Rectal smooth muscle tissue (tissue), 1 donor: ENCODE results near the gene ARPC4.

Experiments used
- H3K27ac ChIP-seq: one replicate; pipeline ENCODE4 v1.7.0; 2013; ENCODE audit warnings: low read depth, low read length, inconsistent platforms
- H3K27me3 ChIP-seq: one replicate; pipeline ENCODE4 v1.7.0; 2013; ENCODE audit warnings: low read length; ENCODE audit not compliant: control insufficient read depth, insufficient read depth
- H3K36me3 ChIP-seq: one replicate; pipeline ENCODE4 v1.7.0; 2013; ENCODE audit warnings: low read length; ENCODE audit not compliant: control insufficient read depth, insufficient read depth
- H3K4me1 ChIP-seq: one replicate; pipeline ENCODE4 v1.7.0; 2013; ENCODE audit warnings: low read length; ENCODE audit not compliant: control insufficient read depth, insufficient read depth
- H3K4me3 ChIP-seq: one replicate; pipeline ENCODE4 v1.7.0; 2013; ENCODE audit warnings: low read length
- H3K9ac ChIP-seq: one replicate; pipeline ENCODE4 v1.7.0; 2013; ENCODE audit warnings: low read length

The ARPC4 gene

DNA sequence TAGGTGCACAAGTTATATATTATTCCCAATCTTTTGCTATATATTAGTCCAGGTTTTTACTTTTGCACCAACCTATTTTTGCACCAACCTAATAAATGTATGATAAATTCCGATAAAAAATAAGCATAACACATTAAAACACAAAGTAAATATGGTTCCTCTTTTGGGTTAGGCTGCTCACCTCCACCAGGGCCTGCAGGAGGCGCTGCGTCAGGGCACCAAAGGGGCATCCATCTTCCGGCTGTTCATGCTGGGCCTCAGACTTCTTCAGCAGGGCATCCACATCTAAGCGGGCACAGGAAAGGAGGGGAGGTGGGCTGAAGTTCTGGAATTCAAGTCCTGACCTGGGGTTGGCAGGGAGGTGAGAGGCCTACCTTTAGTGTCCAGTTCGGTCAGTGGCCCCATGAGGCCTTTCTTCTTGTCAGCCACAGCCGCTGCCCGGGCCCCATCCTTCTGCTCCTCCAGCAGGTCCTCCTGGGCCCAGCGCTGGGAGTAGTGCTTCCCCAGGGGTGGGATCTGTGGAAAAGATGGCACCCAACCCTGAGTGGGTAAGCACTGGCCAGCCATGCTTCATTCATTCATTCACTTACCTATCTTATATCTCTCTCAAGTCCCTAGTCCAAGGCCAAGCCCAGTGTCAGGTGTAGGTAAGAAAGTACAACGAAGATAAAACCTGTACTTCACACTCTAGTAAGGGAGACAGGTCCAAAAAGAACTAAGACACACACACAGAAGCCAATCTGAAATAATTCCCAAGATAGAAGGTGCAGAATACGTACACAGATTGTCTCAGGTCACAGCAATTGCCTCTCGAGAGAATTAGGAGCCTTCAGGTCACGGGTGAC, 5.8 kb upstream of the ARPC4 start:
- H3K9ac ChIP-seq: no peak overlapping the region
- H3K27ac ChIP-seq: no peak overlapping the region
- peaks cover 31% of the 10 kb centered on the region for H3K36me3 ChIP-seq

DNA sequence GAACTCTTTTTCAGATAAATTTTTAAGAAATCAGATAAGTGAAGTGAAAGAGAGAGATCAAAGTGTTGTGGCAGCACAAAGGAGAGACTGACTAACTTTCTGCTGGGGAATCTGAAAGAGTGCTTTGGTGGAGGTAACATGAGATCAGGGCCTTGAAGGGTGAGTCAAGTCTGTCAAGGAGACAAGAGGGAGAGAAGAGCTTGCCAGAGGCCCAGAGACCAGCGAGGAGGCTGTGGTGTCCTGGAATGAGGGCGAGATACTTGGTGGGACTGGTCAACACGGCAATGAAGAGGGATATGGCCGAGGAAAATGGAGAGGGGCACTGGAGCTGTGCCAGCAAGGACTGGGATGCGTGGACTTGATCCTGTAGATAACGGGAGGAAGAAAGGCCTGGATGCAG, 5.2 kb upstream of the ARPC4 start:
- Histone ChIP-seq H3K27me3 (no peaks in the 10 kb centered on the region), H3K27ac (no peak overlapping the region), H3K4me1 (peaks cover 10% of the 10 kb centered on the region), H3K36me3 (peaks cover 27% of the 10 kb centered on the region), H3K4me3 (no peak overlapping the region), H3K9ac (no peak overlapping the region)

More for the DNA sequence above, 5.8 kb upstream of the ARPC4 start:
- Histone ChIP-seq H3K27me3 (no peaks in the 10 kb centered on the region), H3K4me3 (no peak overlapping the region), H3K4me1 (peaks cover 10% of the 10 kb centered on the region)

DNA sequence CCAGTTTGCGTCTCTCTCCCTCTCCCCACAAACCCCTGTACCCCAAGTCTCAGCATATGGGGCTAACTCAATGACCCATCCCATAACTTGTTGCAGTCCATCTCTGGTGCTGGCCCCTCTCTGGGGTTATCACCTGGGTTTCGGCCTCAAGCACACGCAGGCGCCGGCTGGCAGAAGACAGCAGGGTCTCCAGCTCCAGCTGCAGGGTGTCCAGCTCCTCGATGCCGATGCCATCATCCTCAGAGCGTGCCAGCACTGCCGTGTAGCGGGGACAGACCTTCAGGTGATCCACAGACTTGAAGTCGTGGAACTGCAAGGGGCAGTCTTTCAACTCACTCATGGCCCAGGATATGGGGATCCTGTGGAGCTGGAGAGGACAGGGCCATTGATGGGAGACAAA, 1.8 kb upstream of the ARPC4 start:
- H3K4me1 ChIP-seq: peaks cover 20% of the 10 kb centered on the region
- peak overlapping the region; percentile 96 for H3K27ac ChIP-seq
- peak overlapping the region; percentile 3 for H3K4me3 ChIP-seq
- no peaks in the 10 kb centered on the region for H3K27me3 ChIP-seq
- no peak overlapping the region for H3K9ac ChIP-seq
- H3K36me3 ChIP-seq: peaks cover 19% of the 10 kb centered on the region

DNA sequence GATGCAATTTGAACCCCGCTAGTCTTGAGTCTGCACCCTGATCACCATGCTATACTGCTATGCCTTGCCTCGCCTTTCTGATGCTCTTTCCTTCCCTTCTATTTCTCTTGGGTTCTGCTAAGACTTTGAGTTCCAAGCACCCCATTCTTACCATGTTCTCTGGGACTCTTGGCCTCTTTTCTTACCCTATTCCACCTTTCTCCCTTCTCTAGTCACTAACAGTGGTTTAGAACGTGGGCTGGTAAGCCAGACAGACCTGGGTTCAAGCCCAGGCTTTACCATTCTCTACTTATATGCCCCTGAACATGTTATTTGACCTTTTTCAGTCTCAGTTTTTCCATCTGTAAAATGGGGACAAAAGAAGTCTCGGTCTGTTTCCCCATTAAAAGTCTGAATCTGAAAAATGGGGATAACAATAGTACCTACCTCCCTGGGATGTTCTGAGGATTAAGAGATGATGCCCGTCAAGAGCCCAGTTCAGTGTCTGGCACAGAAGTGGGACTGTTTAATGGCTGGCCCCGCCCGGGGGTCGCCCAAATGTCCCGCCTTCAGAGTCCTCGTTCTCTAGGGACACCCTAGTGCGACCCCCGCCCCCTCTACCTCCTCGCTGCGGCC, 985 bp upstream of the ARPC4 start:
- H3K27me3 ChIP-seq: no peaks in the 10 kb centered on the region
- peak overlapping the region; percentile 96 for H3K27ac ChIP-seq
- peak overlapping the region; percentile 90 for H3K4me3 ChIP-seq
- H3K36me3 ChIP-seq: peaks cover 15% of the 10 kb centered on the region
- peaks cover 20% of the 10 kb centered on the region for H3K4me1 ChIP-seq
- H3K9ac ChIP-seq: peak overlapping the region; percentile 6

DNA sequence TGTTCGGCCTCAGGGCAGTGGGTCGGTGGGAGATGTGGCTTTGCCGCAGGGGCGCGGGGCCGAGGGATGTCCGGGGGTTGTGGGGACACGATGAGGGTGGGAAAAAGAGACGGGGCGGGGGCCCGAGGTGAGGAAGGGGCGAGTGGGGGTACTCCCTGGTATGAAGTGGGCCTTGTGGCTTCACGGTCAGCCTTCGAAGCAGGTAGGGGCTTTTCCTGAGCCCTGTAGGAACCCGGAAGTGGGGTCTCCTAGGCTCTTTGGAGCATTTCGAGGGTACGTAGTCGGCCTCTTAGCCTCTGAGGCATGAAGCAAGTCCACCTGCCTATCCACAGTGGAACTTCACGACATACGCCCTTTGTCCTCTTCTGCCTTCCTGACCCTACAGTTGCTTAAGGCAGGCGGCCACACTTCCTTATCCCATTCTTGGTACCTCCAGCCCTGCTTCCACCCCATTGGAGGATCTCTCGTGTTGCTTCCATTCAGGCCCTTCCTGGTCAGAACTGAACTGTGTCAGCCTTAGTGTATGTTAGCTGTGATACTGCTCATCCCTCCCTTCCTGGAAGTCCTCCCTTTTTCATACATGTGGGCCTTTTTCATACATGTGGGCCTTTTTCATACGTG, 389 bp downstream of the ARPC4 start:
- peak overlapping the region; percentile 90 for H3K4me3 ChIP-seq

DNA sequence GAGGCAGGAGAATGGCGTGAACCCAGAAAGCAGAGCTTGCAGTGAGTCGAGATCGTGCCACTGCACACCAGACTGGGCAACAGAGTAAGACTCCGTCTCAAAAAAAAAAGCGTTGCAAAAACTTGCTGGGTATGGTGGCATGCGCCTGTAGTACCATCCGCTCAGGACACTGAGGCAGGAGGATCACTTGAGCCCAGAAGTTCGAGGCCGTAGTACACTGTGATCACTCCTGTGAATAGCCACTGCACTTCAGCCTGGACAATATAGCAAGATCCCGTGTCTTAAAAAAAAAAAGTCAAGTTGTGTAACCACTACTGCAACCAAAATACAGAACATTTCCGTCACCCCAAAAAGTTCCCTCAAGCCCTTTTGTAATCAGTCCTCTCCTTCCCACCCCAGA, 1.5 kb downstream of the ARPC4 start:
- no peak overlapping the region for H3K9ac ChIP-seq
- peaks cover 17% of the 10 kb centered on the region for H3K36me3 ChIP-seq
- no peak overlapping the region for H3K4me3 ChIP-seq
- H3K27ac ChIP-seq: no peak overlapping the region
- H3K4me1 ChIP-seq: peaks cover 20% of the 10 kb centered on the region
- H3K27me3 ChIP-seq: no peaks in the 10 kb centered on the region

More for the DNA sequence above, 389 bp downstream of the ARPC4 start:
- Histone ChIP-seq H3K36me3 (peaks cover 18% of the 10 kb centered on the region), H3K27me3 (no peaks in the 10 kb centered on the region), H3K9ac (peak overlapping the region; percentile 82), H3K27ac (peak overlapping the region; percentile 96), H3K4me1 (peaks cover 20% of the 10 kb centered on the region)

DNA sequence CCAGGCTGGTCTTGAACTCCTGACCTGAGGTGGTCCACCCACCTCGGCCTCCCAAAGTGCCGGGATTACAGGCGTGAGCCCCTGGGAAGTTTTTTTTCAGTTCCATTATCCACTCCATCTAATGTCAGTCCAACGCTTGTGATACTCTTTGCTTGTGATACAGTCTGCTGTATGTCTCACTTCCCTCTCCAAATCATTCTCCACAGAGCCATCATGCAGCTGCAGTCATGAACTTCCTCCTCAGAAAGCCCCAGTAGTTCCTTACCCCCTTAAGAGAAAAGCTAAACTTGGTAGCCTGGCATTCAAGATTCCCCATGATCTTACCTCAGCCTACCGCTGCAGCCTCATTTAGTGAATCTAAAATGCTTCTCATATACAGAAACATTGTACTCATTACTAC, 2.3 kb downstream of the ARPC4 start:
- Histone ChIP-seq H3K36me3 (peaks cover 21% of the 10 kb centered on the region), H3K4me1 (peaks cover 20% of the 10 kb centered on the region), H3K4me3 (no peak overlapping the region), H3K27me3 (no peaks in the 10 kb centered on the region), H3K9ac (no peak overlapping the region), H3K27ac (no peak overlapping the region)

DNA sequence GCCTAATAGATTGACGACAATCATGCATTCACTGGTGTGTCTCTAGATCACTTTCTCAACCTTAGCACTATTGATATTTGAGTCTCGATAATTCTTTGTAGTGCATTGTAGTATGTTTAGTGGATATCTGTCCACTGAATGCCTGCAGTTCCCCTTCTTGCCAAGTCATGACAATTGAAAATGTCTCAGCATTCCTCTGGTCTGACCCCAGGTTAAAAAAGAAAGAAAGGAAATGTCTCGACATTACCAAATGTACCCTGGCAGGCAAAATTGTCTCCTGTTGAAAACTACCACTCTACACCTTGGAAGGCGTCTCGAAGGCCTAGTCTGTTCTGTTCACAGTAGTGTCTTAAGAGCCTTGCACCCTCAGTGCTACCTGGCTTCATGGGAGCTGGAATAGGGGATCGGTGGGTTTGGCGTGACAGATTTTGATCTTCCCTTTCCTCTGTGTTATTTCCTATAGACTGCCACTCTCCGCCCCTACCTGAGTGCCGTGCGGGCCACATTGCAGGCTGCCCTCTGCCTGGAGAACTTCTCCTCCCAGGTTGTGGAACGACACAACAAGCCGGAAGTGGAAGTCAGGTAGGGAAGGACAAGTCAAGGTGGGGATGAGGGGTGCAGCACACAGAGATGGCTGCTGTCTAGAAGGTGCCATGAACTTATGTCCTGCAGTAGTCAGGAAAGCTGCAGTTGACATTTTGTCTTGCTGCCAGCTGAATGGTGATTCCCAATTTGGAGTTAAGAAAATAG, 4.5 kb downstream of the ARPC4 start:
- H3K36me3 ChIP-seq: peaks cover 32% of the 10 kb centered on the region
- no peak overlapping the region for H3K4me3 ChIP-seq
- no peak overlapping the region for H3K27ac ChIP-seq

DNA sequence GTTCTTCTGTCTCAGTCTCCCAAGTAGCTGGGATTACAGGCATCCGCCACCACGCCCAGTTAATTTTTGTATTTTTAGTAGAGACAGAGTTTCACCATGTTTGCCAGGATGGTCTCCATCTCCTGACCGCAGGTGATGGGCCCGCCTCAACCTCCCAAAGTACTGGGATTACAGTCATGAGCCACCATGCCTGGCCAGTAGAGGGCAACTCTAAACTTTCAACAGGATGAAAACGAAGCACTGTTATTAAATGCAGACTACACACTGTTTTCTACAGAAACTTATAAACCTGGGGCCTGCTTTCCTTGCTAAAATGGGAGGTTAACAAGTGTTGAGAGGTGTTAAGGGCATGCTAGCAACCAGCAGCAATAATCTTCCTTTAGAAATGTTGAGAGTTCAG, 7.6 kb downstream of the ARPC4 start:
- Histone ChIP-seq H3K36me3 (peaks cover 54% of the 10 kb centered on the region), H3K9ac (no peak overlapping the region), H3K27me3 (no peaks in the 10 kb centered on the region), H3K4me1 (no peaks in the 10 kb centered on the region), H3K4me3 (no peak overlapping the region), H3K27ac (no peak overlapping the region)

More for the DNA sequence above, 4.5 kb downstream of the ARPC4 start:
- Histone ChIP-seq H3K27me3 (no peaks in the 10 kb centered on the region), H3K9ac (no peak overlapping the region), H3K4me1 (peaks cover 10% of the 10 kb centered on the region)

DNA sequence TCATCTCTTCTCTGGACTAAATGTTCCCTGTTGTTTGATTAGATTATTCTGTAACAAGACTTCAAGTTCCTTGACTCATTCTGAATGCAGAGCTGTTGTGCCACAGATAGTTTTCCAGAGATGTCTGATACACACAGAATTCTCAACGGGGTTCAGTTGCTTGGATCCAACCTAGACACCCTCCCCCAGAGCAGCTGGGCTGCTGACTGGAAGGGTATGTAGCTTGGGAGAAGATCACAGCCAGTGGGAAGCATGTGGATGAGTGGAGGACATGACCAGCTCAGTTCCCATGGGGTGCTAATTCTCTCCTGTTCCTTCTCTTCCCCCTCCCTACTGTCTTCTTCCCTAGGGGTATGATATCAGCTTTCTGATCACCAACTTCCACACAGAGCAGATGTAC, 10.6 kb downstream of the ARPC4 start:
- peaks cover 58% of the 10 kb centered on the region for H3K36me3 ChIP-seq
- no peaks in the 10 kb centered on the region for H3K4me1 ChIP-seq
- no peak overlapping the region for H3K4me3 ChIP-seq
- H3K27ac ChIP-seq: no peak overlapping the region
- no peaks in the 10 kb centered on the region for H3K27me3 ChIP-seq
- H3K9ac ChIP-seq: no peak overlapping the region

DNA sequence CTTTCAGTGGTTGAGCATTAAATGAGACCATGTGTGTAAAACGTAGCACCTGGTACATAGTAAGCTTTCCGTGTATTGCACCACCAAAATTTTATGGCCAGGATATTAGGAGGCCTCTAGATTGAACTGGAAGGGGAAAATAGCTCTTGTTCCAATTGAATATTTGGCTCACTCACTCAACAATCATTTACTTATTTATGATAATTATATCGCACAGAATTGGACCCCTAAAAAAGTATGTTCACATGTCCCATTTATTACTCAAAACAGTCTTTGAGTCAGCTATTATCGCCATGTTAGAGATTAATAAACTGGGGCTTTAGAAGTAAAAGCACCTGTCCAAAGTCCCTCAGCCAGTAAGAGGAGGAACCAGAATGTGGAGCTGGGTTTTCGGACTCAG, 12.1 kb downstream of the ARPC4 start:
- Histone ChIP-seq H3K27ac (no peak overlapping the region), H3K4me3 (no peak overlapping the region), H3K4me1 (no peaks in the 10 kb centered on the region), H3K27me3 (no peaks in the 10 kb centered on the region), H3K9ac (no peak overlapping the region), H3K36me3 (peaks cover 51% of the 10 kb centered on the region)

DNA sequence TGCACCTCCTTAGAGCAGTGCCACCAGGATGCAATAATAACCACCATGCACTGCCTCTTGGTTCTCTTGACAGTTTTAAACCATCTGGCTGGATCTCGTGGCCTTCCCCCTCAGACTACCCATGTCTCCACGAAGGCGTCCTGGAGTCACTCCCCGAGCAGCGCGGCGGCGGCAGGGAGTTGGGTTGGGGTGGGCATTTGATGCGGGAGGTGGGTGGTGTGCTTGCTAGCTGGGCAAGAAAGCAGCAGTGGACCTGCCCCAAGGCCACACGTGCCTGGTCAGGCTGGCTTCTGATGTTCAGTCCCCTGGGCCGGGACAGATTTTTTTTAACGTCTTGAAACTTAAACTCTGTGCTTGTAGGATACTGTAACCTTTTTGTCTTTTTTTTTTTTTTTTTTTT, 13.3 kb downstream of the ARPC4 start:
- Histone ChIP-seq H3K27ac (no peak overlapping the region), H3K36me3 (peaks cover 42% of the 10 kb centered on the region), H3K4me3 (no peak overlapping the region), H3K9ac (no peak overlapping the region), H3K27me3 (no peaks in the 10 kb centered on the region), H3K4me1 (no peaks in the 10 kb centered on the region)
